Right lobe of liver (tissue), 4 donors: ENCODE measurements around the gene MMP15.

Experiments
- CTCF ChIP-seq, 4 donors: fragments of 200-600 bp in 3 of 4; fragments of 450-650 bp in 1 of 4; IDR thresholded peaks; one replicate each; pipeline versions ENCODE4 v1.5.1 to v1.8.0; 2016 to 2022; ENCODE audit warnings: antibody characterized with exemption in 4 of 4, mild to moderate bottlenecking in 2 of 4
- POLR2A ChIP-seq: fragments of 450-650 bp; IDR thresholded peaks from one replicate; pipeline ENCODE4 v1.6.1; 2017; ENCODE audit warnings: antibody characterized with exemption, mild to moderate bottlenecking
- donor health status: DM: no; HTN: no; CAD: no.
- donor health status: DM: no; HTN: no; CAD: no.
- donor health status: DM: no; HTN: yes; CAD: no.

- TF ChIP-seq CTCF (IDR thresholded peaks at IDR 0.05) (no peak), POLR2A (no peak)
Measured at GRCh38 chr16:58002936-58003335, 22.6 kb upstream of the MMP15 start.
